Suprapubic skin (tissue), 4 donors: ENCODE results near the gene NPC1. TPM values are rescaled to one million over a fixed set of nuclear protein-coding genes. Genes with fewer than 3 reads are reported as not detected.
A peak's percentile ranks its signal among the peaks of the same experiment; 100 is the strongest.

ENCODE experiments used
- DNase-seq, 2 donors: peaks; one replicate each; pipeline ENCODE4 v3.0.0-alpha.2; 2019; ENCODE audit warnings: low spot score in 2 of 2
- H3K27ac ChIP-seq: fragments of 200-600 bp; sonication (generic); one replicate; pipeline ENCODE4 v1.5.1; 2019
- H3K27me3 ChIP-seq: fragments of 200-600 bp; sonication (generic); one replicate; pipeline ENCODE4 v1.5.1; 2019
- H3K36me3 ChIP-seq: fragments of 200-600 bp; sonication (generic); one replicate; pipeline ENCODE4 v1.5.1; 2019
- H3K4me1 ChIP-seq: fragments of 200-600 bp; sonication (generic); one replicate; pipeline ENCODE4 v1.5.1; 2019
- H3K4me3 ChIP-seq: fragments of 200-600 bp; sonication (generic); one replicate; pipeline ENCODE4 v1.5.1; 2019; ENCODE audit warnings: mild to moderate bottlenecking
- H3K9me3 ChIP-seq: fragments of 200-600 bp; sonication (generic); one replicate; pipeline ENCODE4 v1.5.1; 2019
- EP300 ChIP-seq: sonication (generic); formaldehyde crosslinking; IDR thresholded peaks from one replicate; pipeline ENCODE4 v1.6.1; 2017; ENCODE audit warnings: antibody characterized with exemption
- POLR2A ChIP-seq, 2 donors: fragments of 450-650 bp; IDR thresholded peaks; one replicate each; pipeline ENCODE4 v1.6.1; 2017; ENCODE audit warnings: antibody characterized with exemption in 2 of 2, mild to moderate bottlenecking in 2 of 2, moderate library complexity in 2 of 2
- POLR2AphosphoS5 ChIP-seq, 3 donors: sonication (generic); formaldehyde crosslinking; IDR thresholded peaks; one replicate each; pipeline ENCODE4 v1.6.1; 2017; ENCODE audit warnings: antibody characterized with exemption in 3 of 3
- WGBS: methylation state at CpG from one replicate; pipeline ENCODE4 v1.1.5; 2018; 5-methylcytosine and 5-hydroxymethylcytosine counted together
- total RNA-seq, 4 donors: library from RNA; depleted of rRNA; stranded (reverse); fragments of >200 nt; gene quantifications; one replicate each; pipeline ENCODE4 v1.1.0, GENCODE V29; 2016
- TF ChIP-seq, protein P1 (sequence below), 2 donors: fragments of 200-600 bp in 1 of 2; fragments of 450-650 bp in 1 of 2; sonication (generic) in 1 of 2; IDR thresholded peaks; one replicate each; pipeline ENCODE4 v1.5.1; 2016 to 2019; ENCODE audit warnings: antibody characterized with exemption in 2 of 2, mild to moderate bottlenecking in 1 of 2, moderate library complexity in 1 of 2

NPC1 gene
- total RNA-seq, result 100 to 1,000 TPM in 1 of 4 donors, 10 to 100 TPM in 3; 73.5 to 132 (median 90.3) TPM

DNA sequence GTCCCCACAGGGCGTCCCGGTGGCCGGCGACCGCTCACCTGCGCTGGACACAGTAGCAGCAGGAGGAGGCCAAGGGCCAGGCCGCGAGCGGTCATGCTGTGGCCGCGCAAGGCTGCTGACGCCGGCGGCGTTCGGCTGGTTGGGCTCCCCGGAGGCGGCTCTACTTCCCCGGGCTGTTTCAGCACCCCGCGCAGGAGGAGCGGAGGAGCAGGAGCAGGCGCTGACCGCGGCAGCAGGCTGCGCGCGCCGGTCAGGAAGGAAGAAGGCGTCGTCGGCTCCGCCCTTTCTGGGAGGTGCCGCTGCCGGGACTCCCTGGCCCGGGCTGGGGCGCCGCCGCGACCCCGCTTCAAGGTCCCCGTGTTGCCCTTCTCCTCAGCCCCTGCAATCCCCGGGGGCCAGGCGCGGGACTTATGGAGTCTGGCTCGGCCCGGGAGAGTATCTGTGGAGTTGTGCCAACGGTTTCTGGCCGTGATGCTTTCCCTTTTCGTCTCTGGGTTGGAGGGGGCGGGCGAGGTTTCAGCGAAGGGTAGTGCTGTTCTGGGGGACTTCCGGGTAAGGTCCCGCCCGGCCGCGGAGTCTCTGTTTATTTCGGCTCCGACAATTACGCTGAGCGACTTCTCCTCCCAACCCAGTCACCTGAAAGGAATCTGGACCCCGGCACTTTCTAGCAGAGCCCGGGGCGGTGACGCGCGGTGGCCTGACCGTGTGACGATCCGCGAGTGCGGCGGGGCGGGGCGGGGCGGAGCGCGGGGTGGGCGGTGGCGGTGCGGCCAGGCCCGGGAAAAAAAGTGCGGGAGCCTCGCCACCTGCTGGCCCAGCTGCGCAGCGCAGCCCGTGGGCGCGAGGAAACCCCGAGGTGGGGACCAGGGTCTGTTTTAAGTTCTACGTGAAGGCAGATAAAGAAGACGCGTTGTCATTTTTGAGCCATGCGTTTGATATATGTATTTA, at the start of gene NPC1:
Gene NPC1, minus strand, starts transcription at position 258 of the 948 bp plus-strand sequence. Its CDS starts 163 bp downstream, at position 95.
- Histone ChIP-seq H3K4me1 (peaks cover 36% of the 10 kb centered on the region), H3K4me3 (peak within 1 kb of the TSS; percentile 94), H3K36me3 (no peaks in the 10 kb centered on the region), H3K9me3 (no peaks in the 10 kb centered on the region), H3K27me3 (no peaks in the 10 kb centered on the region), H3K27ac (peak within 1 kb of the TSS; percentile 96)
- 1% methylated on average over 39 of the region's 95 CpGs for WGBS
- TF ChIP-seq, protein P1, sequence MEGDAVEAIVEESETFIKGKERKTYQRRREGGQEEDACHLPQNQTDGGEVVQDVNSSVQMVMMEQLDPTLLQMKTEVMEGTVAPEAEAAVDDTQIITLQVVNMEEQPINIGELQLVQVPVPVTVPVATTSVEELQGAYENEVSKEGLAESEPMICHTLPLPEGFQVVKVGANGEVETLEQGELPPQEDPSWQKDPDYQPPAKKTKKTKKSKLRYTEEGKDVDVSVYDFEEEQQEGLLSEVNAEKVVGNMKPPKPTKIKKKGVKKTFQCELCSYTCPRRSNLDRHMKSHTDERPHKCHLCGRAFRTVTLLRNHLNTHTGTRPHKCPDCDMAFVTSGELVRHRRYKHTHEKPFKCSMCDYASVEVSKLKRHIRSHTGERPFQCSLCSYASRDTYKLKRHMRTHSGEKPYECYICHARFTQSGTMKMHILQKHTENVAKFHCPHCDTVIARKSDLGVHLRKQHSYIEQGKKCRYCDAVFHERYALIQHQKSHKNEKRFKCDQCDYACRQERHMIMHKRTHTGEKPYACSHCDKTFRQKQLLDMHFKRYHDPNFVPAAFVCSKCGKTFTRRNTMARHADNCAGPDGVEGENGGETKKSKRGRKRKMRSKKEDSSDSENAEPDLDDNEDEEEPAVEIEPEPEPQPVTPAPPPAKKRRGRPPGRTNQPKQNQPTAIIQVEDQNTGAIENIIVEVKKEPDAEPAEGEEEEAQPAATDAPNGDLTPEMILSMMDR (IDR thresholded peaks at IDR 0.05), result peak; percentile 63 to 98
- TF ChIP-seq POLR2AphosphoS5 (IDR thresholded peaks at IDR 0.05), result peak in 1 of 3 donors; percentile 47
- no peak for TF ChIP-seq EP300
- TF ChIP-seq POLR2A (IDR thresholded peaks at IDR 0.05), result peak; percentile 24 to 89
- DNase-seq, result peak; percentile 95 to 96

DNA sequence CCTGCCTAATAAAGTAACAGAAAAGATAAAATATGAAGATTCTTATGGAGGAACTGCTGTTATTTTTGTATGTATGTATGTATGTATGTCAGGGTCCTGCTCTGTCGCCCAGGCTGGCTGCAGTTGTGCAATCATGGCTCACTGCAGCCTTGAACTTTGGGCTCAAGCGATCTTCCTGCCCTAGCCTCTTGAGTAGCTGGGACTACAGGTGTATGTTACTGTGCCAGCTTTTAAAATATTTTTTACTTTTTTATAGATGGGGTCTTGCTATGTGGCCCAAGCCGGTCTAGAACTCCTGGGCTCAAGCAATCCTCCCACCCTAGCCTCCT, 49.7 kb upstream of the NPC1 start:
- H3K9me3 ChIP-seq, result no peaks in the 10 kb centered on the region
- H3K4me1 ChIP-seq, result peaks cover 5% of the 10 kb centered on the region
- TF ChIP-seq POLR2A (IDR thresholded peaks at IDR 0.05) (no peak), EP300 (no peak), POLR2AphosphoS5 (IDR thresholded peaks at IDR 0.05) (no peak)
- TF ChIP-seq, protein P1 (IDR thresholded peaks at IDR 0.05), result no peak
- H3K36me3 ChIP-seq, result no peaks in the 10 kb centered on the region
- H3K4me3 ChIP-seq, result no peak overlapping the region
- DNase-seq, result no peak
- WGBS, result 100% methylated on average over 3 of the region's 3 CpGs
- H3K27ac ChIP-seq, result no peak overlapping the region
- H3K27me3 ChIP-seq, result no peaks in the 10 kb centered on the region

DNA sequence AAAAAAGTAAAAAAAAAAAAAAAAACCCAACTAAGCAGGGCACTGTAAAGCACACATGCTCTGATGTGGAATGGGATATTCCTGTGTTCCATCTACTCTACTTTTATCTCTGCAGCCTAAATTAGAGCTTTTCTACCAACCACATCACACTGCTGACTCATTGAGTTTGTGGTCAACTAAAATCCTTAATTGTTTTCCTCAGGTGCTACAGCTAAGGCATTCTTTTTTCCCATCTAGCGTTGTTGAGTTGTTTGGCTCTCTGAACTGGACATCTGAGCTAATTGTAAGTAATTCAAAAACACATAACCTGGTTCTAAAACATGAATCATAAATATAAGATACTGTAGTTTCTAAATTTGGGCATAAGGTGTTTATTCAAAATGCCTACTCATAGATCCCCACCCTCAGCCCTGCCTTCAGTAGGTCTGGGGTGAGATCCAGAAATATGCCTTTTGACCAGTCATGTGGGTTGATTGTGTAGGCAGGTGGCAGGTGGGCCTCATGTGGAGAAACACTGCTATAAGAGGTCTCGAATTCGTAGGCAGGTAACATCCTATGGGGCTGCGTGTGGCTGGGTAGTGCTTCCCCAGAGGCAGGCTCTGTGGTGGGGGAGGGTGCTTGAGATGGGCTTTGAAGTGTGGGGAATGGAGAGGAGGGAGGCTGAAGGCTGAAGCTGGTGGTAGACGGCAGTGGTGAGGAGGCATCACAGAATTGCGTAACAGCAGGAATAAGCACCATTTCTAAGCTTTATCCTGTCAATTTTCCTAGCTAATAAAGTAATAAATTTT, 49.2 kb upstream of the NPC1 start:
- Histone ChIP-seq H3K4me3 (no peak overlapping the region), H3K27me3 (no peaks in the 10 kb centered on the region), H3K9me3 (no peaks in the 10 kb centered on the region), H3K36me3 (no peaks in the 10 kb centered on the region), H3K27ac (no peak overlapping the region), H3K4me1 (peaks cover 5% of the 10 kb centered on the region)
- WGBS, result 87% methylated on average over 6 of the region's 6 CpGs
- TF ChIP-seq, protein P1 (IDR thresholded peaks at IDR 0.05), result no peak
- DNase-seq, result no peak

DNA sequence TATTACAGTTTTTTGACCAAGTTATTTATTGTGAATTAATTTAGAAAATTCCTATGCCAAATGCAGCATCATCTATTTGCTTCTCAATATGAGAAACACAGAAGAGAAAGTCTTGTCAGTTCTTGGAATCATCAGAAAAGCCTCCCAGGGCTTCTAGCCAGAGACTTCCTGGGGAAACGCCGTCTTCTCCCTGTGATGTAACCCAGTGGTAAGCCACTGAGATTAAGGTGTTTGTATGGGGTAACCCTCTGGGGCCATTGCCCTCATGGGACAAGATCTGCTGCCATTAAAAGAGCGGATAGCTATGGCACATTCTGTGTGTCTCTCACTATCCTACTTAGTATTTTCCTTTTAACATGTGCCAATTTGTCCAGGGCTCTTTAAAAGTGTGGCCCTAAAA, 48.4 kb upstream of the NPC1 start:
- H3K27me3 ChIP-seq, result no peaks in the 10 kb centered on the region
- TF ChIP-seq, protein P1 (IDR thresholded peaks at IDR 0.05), result no peak
- TF ChIP-seq POLR2AphosphoS5 (IDR thresholded peaks at IDR 0.05) (no peak), EP300 (no peak), POLR2A (IDR thresholded peaks at IDR 0.05) (no peak)
- no peaks in the 10 kb centered on the region for H3K36me3 ChIP-seq
- no peaks in the 10 kb centered on the region for H3K9me3 ChIP-seq
- 70% methylated on average over 3 of the region's 3 CpGs for WGBS
- peaks cover 5% of the 10 kb centered on the region for H3K4me1 ChIP-seq
- no peak for DNase-seq
- H3K4me3 ChIP-seq, result no peak overlapping the region
- no peak overlapping the region for H3K27ac ChIP-seq

DNA sequence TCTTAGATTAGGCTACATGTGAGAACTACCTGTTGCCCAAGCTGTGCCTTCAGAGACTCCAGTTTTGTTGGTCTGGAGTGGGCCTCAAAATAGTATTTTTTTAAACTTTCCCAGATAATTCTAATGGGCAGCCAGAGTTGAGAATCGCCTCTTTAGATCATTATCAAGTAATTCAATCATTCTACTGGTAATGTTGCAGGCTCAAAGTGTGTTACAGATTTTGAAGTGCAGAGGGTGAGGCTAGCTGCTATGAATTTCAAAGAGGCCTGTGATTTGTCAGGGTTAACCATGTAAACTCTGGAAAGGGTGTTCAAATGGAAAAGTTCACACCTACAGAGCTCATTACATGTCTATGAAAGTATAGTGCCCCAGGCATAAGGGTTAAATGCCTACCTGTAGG, 46.3 kb upstream of the NPC1 start:
- Histone ChIP-seq H3K9me3 (no peaks in the 10 kb centered on the region), H3K4me3 (no peak overlapping the region), H3K27me3 (no peaks in the 10 kb centered on the region), H3K4me1 (peaks cover 5% of the 10 kb centered on the region), H3K27ac (no peak overlapping the region), H3K36me3 (no peaks in the 10 kb centered on the region)
- 67% methylated on average over 1 of the region's 1 CpG for WGBS
- TF ChIP-seq, protein P1 (IDR thresholded peaks at IDR 0.05), result no peak
- TF ChIP-seq EP300 (no peak), POLR2A (IDR thresholded peaks at IDR 0.05) (no peak), POLR2AphosphoS5 (IDR thresholded peaks at IDR 0.05) (no peak)
- no peak for DNase-seq
